Liver (tissue), 9 donors: ENCODE data around the gene ZNF423. TPM values are rescaled to one million over a fixed set of nuclear protein-coding genes. Genes with fewer than 3 reads are reported as not detected.

Experiments used
- DNase-seq: peaks from one replicate; pipeline ENCODE4 v3.0.0-alpha.2; 2017; ENCODE audit warnings: low spot score
- H3K27ac ChIP-seq, 2 donors: one replicate each; pipeline ENCODE4 v1.7.0; 2013; ENCODE audit warnings: inconsistent platforms in 2 of 2, low read length in 2 of 2, control low read depth in 1 of 2, low read depth in 1 of 2, mild to moderate bottlenecking in 1 of 2
- H3K27me3 ChIP-seq, 4 donors: one replicate each; pipeline versions ENCODE4 v1.6.1 to v1.7.0; 2013; ENCODE audit warnings: low read length in 3 of 4, inconsistent platforms in 1 of 4, mild to moderate bottlenecking in 1 of 4, moderate library complexity in 1 of 4; ENCODE audit not compliant: control insufficient read depth in 4 of 4, insufficient read depth in 4 of 4
- H3K36me3 ChIP-seq, 4 donors: one replicate each; pipeline versions ENCODE4 v1.6.1 to v1.7.0; 2013; ENCODE audit warnings: low read length in 3 of 4, mild to moderate bottlenecking in 3 of 4, low read depth in 1 of 4, moderate library complexity in 1 of 4; ENCODE audit not compliant: control insufficient read depth in 4 of 4, insufficient read depth in 3 of 4
- H3K4me1 ChIP-seq, 4 donors: one replicate each; pipeline versions ENCODE4 v1.6.1 to v1.7.0; 2013; ENCODE audit warnings: low read length in 3 of 4, mild to moderate bottlenecking in 3 of 4, moderate library complexity in 1 of 4; ENCODE audit not compliant: control insufficient read depth in 4 of 4, insufficient read depth in 4 of 4
- H3K4me3 ChIP-seq, 3 donors: one replicate each; pipeline versions ENCODE4 v1.6.1 to v1.7.0; 2013; ENCODE audit warnings: low read length in 3 of 3, control low read depth in 1 of 3, low read depth in 1 of 3, mild to moderate bottlenecking in 1 of 3
- H3K9ac ChIP-seq, 2 donors: one replicate each; pipeline ENCODE4 v1.7.0; 2013; ENCODE audit warnings: low read length in 2 of 2, mild to moderate bottlenecking in 2 of 2, moderate library complexity in 2 of 2, control low read depth in 1 of 2, low read depth in 1 of 2
- H3K9me3 ChIP-seq, 4 donors: one replicate each; pipeline versions ENCODE4 v1.6.1 to v1.7.0; 2013; ENCODE audit warnings: low read length in 3 of 4; ENCODE audit not compliant: control insufficient read depth in 4 of 4
- ATF3 ChIP-seq: IDR thresholded peaks from 2 replicates; pipeline ENCODE4 v1.6.1; 2016; ENCODE audit warnings: antibody characterized with exemption
- CTCF ChIP-seq: fragments of 150-350 bp; IDR thresholded peaks from 2 replicates; pipeline ENCODE4 v1.5.1; 2017; ENCODE audit warnings: improper control_type of control experiment, low read depth, low read length; ENCODE audit not compliant: missing input control
- EGR1 ChIP-seq, 2 donors: IDR thresholded peaks; 2 replicates each; pipeline ENCODE4 v1.6.1; 2016 to 2018; ENCODE audit warnings: antibody characterized with exemption in 2 of 2, low read depth in 2 of 2
- FOXA1 ChIP-seq: IDR thresholded peaks from 2 replicates; pipeline ENCODE4 v1.6.1; 2016; ENCODE audit warnings: antibody characterized with exemption
- FOXA2 ChIP-seq: IDR thresholded peaks from 2 replicates; pipeline ENCODE4 v1.6.1; 2016; ENCODE audit warnings: antibody characterized with exemption
- GABPA ChIP-seq, 2 donors: IDR thresholded peaks in 1 of 2; conservative IDR thresholded peaks in 1 of 2; 2 replicates each; pipeline ENCODE4 v1.6.1; 2016; ENCODE audit warnings: antibody characterized with exemption in 2 of 2, mild to moderate bottlenecking in 1 of 2, moderate library complexity in 1 of 2
- HNF4A ChIP-seq, 2 donors: conservative IDR thresholded peaks; 2 replicates each; pipeline ENCODE4 v1.6.1; 2016; ENCODE audit warnings: antibody characterized with exemption in 2 of 2, mild to moderate bottlenecking in 2 of 2
- HNF4G ChIP-seq: IDR thresholded peaks from 2 replicates; pipeline ENCODE4 v1.6.1; 2016; ENCODE audit warnings: antibody characterized with exemption
- JUND ChIP-seq, 2 donors: IDR thresholded peaks; 2 replicates each; pipeline ENCODE4 v1.6.1; 2016; ENCODE audit warnings: antibody characterized with exemption in 2 of 2
- NR2F2 ChIP-seq: IDR thresholded peaks from 2 replicates; pipeline ENCODE4 v1.6.1; 2016; ENCODE audit warnings: antibody characterized with exemption
- RAD21 ChIP-seq, 2 donors: IDR thresholded peaks; 2 replicates each; pipeline ENCODE4 v1.6.1; 2016; ENCODE audit warnings: antibody characterized with exemption in 2 of 2, mild to moderate bottlenecking in 2 of 2
- RXRA ChIP-seq, 2 donors: IDR thresholded peaks; 2 replicates each; pipeline ENCODE4 v1.6.1; 2017 to 2018; ENCODE audit warnings: antibody characterized with exemption in 2 of 2, mild to moderate bottlenecking in 1 of 2
- SP1 ChIP-seq: IDR thresholded peaks from 2 replicates; pipeline ENCODE4 v1.6.1; 2018; ENCODE audit warnings: antibody characterized with exemption, mild to moderate bottlenecking
- TAF1 ChIP-seq: conservative IDR thresholded peaks from 2 replicates; pipeline ENCODE4 v1.6.1; 2016; ENCODE audit warnings: antibody characterized with exemption, mild to moderate bottlenecking
- YY1 ChIP-seq: IDR thresholded peaks from 2 replicates; pipeline ENCODE4 v1.6.1; 2016; ENCODE audit warnings: antibody characterized with exemption, mild to moderate bottlenecking
- WGBS: extraction: QIAGEN DNeasy Blood & Tissue Kit; methylation state at CpG from one replicate; pipeline ENCODE4 v1.1.7; 2013; 5-methylcytosine and 5-hydroxymethylcytosine counted together
- polyA plus RNA-seq, 2 donors: library from polyadenylated mRNA; stranded (reverse) in 1 of 2; unstranded in 1 of 2; fragments of 200-250 nt in 1 of 2; fragments of >200 nt in 1 of 2; fragmentation: Nextera tagmentation in 1 of 2; extraction: Ambion mirVana in 1 of 2; gene quantifications; one replicate each; pipeline versions ENCODE4 v1.2.1 to v1.2.3, GENCODE V29; 2013 to 2015
- total RNA-seq, 2 donors: library from RNA; depleted of rRNA; stranded (reverse); fragments of >200 nt; gene quantifications; one replicate each; pipeline ENCODE4 v1.2.3, GENCODE V29; 2014
- TF ChIP-seq, protein P1 (sequence below): IDR thresholded peaks from 2 replicates; pipeline ENCODE4 v1.6.1; 2016; ENCODE audit warnings: antibody characterized with exemption, mild to moderate bottlenecking
- TF ChIP-seq, protein P2 (sequence below): IDR thresholded peaks from 2 replicates; pipeline ENCODE4 v1.6.1; 2016; ENCODE audit warnings: antibody characterized with exemption
- TF ChIP-seq, protein P3 (sequence below): IDR thresholded peaks from 2 replicates; pipeline ENCODE4 v1.6.1; 2016; ENCODE audit warnings: antibody characterized with exemption
- donor health status: healthy.
- donor health status: healthy.
- donor health status: healthy.
- donor health status: healthy.
- donor health status: healthy.

The ZNF423 gene
- total and polyA plus RNA-seq, 4 donors: 0.24 to 1.6 (median 0.39) TPM

- 83% methylated on average over 10 of the region's 10 CpGs for WGBS
- no peaks in the 10 kb centered on the region for H3K4me1 ChIP-seq
- H3K27ac ChIP-seq: no peak overlapping the region
- H3K9me3 ChIP-seq: peaks cover 0 to 5% (median 2%) of the 10 kb centered on the region in 4 donors
- H3K27me3 ChIP-seq: no peaks in the 10 kb centered on the region
- no peak for DNase-seq
- TF ChIP-seq RAD21 (IDR thresholded peaks at IDR 0.05) (no peak), ATF3 (no peak), EGR1 (IDR thresholded peaks at IDR 0.05; ENCODE audit: low read depth in 2 of 2) (no peak), NR2F2 (no peak), RXRA (IDR thresholded peaks at IDR 0.05) (no peak), YY1 (no peak), JUND (IDR thresholded peaks at IDR 0.05) (no peak), FOXA1 (no peak), SP1 (no peak)
- TF ChIP-seq, protein P1, sequence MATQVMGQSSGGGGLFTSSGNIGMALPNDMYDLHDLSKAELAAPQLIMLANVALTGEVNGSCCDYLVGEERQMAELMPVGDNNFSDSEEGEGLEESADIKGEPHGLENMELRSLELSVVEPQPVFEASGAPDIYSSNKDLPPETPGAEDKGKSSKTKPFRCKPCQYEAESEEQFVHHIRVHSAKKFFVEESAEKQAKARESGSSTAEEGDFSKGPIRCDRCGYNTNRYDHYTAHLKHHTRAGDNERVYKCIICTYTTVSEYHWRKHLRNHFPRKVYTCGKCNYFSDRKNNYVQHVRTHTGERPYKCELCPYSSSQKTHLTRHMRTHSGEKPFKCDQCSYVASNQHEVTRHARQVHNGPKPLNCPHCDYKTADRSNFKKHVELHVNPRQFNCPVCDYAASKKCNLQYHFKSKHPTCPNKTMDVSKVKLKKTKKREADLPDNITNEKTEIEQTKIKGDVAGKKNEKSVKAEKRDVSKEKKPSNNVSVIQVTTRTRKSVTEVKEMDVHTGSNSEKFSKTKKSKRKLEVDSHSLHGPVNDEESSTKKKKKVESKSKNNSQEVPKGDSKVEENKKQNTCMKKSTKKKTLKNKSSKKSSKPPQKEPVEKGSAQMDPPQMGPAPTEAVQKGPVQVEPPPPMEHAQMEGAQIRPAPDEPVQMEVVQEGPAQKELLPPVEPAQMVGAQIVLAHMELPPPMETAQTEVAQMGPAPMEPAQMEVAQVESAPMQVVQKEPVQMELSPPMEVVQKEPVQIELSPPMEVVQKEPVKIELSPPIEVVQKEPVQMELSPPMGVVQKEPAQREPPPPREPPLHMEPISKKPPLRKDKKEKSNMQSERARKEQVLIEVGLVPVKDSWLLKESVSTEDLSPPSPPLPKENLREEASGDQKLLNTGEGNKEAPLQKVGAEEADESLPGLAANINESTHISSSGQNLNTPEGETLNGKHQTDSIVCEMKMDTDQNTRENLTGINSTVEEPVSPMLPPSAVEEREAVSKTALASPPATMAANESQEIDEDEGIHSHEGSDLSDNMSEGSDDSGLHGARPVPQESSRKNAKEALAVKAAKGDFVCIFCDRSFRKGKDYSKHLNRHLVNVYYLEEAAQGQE: no peak
- TF ChIP-seq, protein P2, sequence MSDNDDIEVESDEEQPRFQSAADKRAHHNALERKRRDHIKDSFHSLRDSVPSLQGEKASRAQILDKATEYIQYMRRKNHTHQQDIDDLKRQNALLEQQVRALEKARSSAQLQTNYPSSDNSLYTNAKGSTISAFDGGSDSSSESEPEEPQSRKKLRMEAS: no peak
- no peaks in the 10 kb centered on the region for H3K36me3 ChIP-seq
- H3K9ac ChIP-seq: no peak overlapping the region
- H3K4me3 ChIP-seq: no peak overlapping the region
These were observed 121.6 kb downstream of the ZNF423 start for GRCh38 chr16:49734331-49734730.

GRCh38 chr16:49733313-49734009 is 122.5 kb downstream of the ZNF423 start:
- Histone ChIP-seq H3K4me1 (no peaks in the 10 kb centered on the region), H3K27ac (no peak overlapping the region), H3K36me3 (no peaks in the 10 kb centered on the region), H3K4me3 (no peak overlapping the region), H3K9me3 (peaks cover 0 to 5% (median 3%) of the 10 kb centered on the region in 4 donors), H3K9ac (no peak overlapping the region), H3K27me3 (no peaks in the 10 kb centered on the region)
- TF ChIP-seq TAF1 (no peak), CTCF (no peak), ATF3 (no peak), FOXA2 (no peak), NR2F2 (no peak), HNF4A (conservative IDR thresholded peaks at IDR 0.05) (no peak), FOXA1 (no peak), SP1 (no peak), GABPA (IDR thresholded peaks at IDR 0.05 in 1 of 2, conservative IDR thresholded peaks at IDR 0.05 in 1 of 2) (no peak), RAD21 (IDR thresholded peaks at IDR 0.05) (no peak), RXRA (IDR thresholded peaks at IDR 0.05) (no peak), YY1 (no peak), HNF4G (no peak)
- TF ChIP-seq, protein P2: no peak
- TF ChIP-seq, protein P1: no peak
- TF ChIP-seq, protein P3, sequence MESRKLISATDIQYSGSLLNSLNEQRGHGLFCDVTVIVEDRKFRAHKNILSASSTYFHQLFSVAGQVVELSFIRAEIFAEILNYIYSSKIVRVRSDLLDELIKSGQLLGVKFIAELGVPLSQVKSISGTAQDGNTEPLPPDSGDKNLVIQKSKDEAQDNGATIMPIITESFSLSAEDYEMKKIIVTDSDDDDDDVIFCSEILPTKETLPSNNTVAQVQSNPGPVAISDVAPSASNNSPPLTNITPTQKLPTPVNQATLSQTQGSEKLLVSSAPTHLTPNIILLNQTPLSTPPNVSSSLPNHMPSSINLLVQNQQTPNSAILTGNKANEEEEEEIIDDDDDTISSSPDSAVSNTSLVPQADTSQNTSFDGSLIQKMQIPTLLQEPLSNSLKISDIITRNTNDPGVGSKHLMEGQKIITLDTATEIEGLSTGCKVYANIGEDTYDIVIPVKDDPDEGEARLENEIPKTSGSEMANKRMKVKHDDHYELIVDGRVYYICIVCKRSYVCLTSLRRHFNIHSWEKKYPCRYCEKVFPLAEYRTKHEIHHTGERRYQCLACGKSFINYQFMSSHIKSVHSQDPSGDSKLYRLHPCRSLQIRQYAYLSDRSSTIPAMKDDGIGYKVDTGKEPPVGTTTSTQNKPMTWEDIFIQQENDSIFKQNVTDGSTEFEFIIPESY: no peak
- DNase-seq: no peak
- 84% methylated on average over 10 of the region's 10 CpGs for WGBS
